Osteocyte (in vitro differentiated cells): ENCODE data around the gene SNX13. TPM values are rescaled to one million over a fixed set of nuclear protein-coding genes. Genes with fewer than 3 reads are reported as not detected.
A peak's percentile ranks its signal among the peaks of the same experiment; 100 is the strongest.

Source experiments
- DNase-seq: peaks from one replicate; pipeline ENCODE4 v3.0.0; 2021; ENCODE audit warnings: mixed read lengths; ENCODE audit not compliant: unreplicated experiment; ENCODE audit errors: extremely low spot score
- H3K27ac Mint-ChIP-seq: one replicate; pipeline ENCODE4 v1.8.0; 2021; ENCODE audit warnings: mild to moderate bottlenecking, mixed read lengths; ENCODE audit not compliant: unreplicated experiment
- H3K27me3 Mint-ChIP-seq: one replicate; pipeline ENCODE4 v1.8.0; 2021; ENCODE audit warnings: mixed read lengths; ENCODE audit not compliant: unreplicated experiment
- H3K36me3 Mint-ChIP-seq: one replicate; pipeline ENCODE4 v1.8.0; 2021; ENCODE audit warnings: mixed read lengths; ENCODE audit not compliant: unreplicated experiment
- H3K4me1 Mint-ChIP-seq: one replicate; pipeline ENCODE4 v1.8.0; 2021; ENCODE audit warnings: mixed read lengths; ENCODE audit not compliant: unreplicated experiment
- H3K4me3 Mint-ChIP-seq: one replicate; pipeline ENCODE4 v1.8.0; 2021; ENCODE audit warnings: mild to moderate bottlenecking, moderate library complexity, mixed read lengths; ENCODE audit not compliant: unreplicated experiment
- H3K9me3 Mint-ChIP-seq: one replicate; pipeline ENCODE4 v1.8.0; 2021; ENCODE audit warnings: mixed read lengths; ENCODE audit not compliant: unreplicated experiment
- total RNA-seq: library from RNA; stranded (reverse); gene quantifications from 2 replicates; pipeline ENCODE4 v1.2.1, GENCODE V29; 2021
- TF ChIP-seq, protein P1 (sequence below): fragments of 200-600 bp; sonication (generic); IDR thresholded peaks from 2 replicates; pipeline ENCODE4 v1.5.0; 2021; ENCODE audit warnings: antibody characterized with exemption, mild to moderate bottlenecking, moderate library complexity

The SNX13 gene
- total RNA-seq, 1 donor from 2014 or later, result 49.5 TPM

DNA sequence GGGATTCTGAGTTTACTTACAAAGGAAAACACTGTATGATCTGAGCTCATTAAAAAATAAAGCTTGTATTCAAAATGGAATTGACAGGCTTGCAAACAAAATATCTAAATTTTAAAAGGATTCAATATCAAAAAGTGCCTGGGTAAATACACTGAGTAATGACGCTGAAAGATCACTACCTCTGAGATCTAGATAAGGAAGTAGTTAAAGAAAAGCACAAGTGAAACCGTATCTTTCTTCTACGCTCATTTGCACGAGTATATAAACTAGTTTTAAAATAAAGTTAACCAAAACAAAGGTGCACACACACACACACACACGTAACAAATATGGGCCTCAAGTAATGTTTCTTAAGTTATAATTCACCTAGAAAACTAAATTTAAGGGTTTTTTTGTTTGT, 93.4 kb downstream of the SNX13 start:
- TF ChIP-seq, protein P1, sequence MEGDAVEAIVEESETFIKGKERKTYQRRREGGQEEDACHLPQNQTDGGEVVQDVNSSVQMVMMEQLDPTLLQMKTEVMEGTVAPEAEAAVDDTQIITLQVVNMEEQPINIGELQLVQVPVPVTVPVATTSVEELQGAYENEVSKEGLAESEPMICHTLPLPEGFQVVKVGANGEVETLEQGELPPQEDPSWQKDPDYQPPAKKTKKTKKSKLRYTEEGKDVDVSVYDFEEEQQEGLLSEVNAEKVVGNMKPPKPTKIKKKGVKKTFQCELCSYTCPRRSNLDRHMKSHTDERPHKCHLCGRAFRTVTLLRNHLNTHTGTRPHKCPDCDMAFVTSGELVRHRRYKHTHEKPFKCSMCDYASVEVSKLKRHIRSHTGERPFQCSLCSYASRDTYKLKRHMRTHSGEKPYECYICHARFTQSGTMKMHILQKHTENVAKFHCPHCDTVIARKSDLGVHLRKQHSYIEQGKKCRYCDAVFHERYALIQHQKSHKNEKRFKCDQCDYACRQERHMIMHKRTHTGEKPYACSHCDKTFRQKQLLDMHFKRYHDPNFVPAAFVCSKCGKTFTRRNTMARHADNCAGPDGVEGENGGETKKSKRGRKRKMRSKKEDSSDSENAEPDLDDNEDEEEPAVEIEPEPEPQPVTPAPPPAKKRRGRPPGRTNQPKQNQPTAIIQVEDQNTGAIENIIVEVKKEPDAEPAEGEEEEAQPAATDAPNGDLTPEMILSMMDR, result no peak
- H3K9me3 Mint-ChIP-seq, result peaks cover 33% of the 10 kb centered on the region
- H3K27me3 Mint-ChIP-seq, result no peaks in the 10 kb centered on the region
- H3K27ac Mint-ChIP-seq, result no peak overlapping the region
- H3K4me1 Mint-ChIP-seq, result peaks cover 15% of the 10 kb centered on the region
- no peak overlapping the region for H3K4me3 Mint-ChIP-seq
- peaks cover 68% of the 10 kb centered on the region for H3K36me3 Mint-ChIP-seq
- DNase-seq, result no peak

DNA sequence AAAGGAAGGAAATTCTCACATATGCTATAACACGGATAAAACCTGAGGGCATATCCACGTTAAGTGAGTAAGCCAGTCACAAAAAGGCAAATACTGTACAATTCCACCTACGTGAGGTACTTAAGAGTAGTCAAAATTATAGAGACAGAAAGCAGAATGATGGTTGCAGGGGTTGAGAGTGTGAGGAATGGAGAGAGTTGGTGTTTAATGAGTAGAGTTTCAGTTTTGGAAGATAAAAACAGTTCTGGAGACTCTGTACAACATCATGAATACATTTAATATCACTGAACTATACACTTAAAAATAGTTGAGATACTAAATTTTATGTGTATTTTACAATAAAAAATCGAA, 95.1 kb downstream of the SNX13 start:
- H3K4me1 Mint-ChIP-seq, result peaks cover 15% of the 10 kb centered on the region
- TF ChIP-seq, protein P1, result no peak
- H3K27me3 Mint-ChIP-seq, result no peaks in the 10 kb centered on the region
- H3K9me3 Mint-ChIP-seq, result peaks cover 38% of the 10 kb centered on the region
- no peak overlapping the region for H3K4me3 Mint-ChIP-seq
- peaks cover 65% of the 10 kb centered on the region for H3K36me3 Mint-ChIP-seq
- H3K27ac Mint-ChIP-seq, result no peak overlapping the region
- DNase-seq, result no peak

DNA sequence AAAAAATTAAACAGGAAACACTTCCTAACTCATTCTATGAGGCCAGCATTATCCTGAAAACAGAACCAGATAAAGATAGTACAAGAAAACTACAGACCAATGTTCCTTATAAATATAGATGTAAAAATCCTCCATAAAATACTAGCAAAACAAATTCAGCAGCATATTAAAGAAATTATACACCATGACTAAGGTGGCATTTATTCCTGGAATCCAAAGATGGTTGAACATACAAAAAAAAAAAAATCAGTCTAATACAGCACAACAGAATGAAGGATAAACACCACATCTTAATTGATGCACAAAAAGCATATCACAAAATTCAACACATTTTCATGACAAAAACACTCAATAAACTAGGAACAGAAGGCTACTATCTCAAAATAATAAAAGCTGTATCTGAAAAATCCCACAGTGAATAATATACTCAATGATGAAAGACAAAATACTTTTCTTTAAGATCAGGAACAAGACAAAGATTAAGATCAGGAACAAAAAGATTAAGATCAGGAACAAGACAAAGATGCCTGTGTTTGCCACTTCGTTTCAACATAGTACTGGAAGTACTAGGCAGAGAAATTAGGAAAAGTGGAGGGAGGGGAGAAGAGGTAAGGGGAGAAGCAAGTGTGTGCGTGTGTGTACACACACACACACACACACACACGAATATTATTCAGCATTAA, 95.6 kb downstream of the SNX13 start:
- Mint-ChIP-seq H3K27ac (no peak overlapping the region), H3K4me3 (no peak overlapping the region), H3K27me3 (no peaks in the 10 kb centered on the region), H3K36me3 (peaks cover 66% of the 10 kb centered on the region), H3K9me3 (peaks cover 38% of the 10 kb centered on the region), H3K4me1 (peaks cover 13% of the 10 kb centered on the region)
- TF ChIP-seq, protein P1, result no peak
- DNase-seq, result no peak

DNA sequence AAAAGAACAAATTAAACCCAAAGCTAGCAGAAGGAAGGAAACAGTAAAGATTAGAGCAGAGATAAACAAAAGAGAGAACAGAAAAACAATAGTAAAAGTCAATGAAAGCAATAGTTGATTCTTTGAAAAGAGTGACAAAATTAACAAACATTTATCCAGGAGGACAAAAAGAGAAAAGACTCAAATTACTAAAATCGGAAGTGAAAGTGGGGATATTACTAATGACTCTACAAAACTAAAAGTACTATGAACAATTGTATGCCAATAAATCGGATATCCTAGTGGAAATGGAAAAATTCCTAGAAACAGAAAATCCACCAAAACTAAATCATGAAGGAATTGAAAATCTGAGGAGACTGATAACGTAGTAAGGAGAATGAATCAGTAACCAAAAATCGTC, 96.3 kb downstream of the SNX13 start:
- Mint-ChIP-seq H3K4me3 (no peak overlapping the region), H3K4me1 (peaks cover 11% of the 10 kb centered on the region), H3K27me3 (no peaks in the 10 kb centered on the region), H3K27ac (no peak overlapping the region), H3K9me3 (peaks cover 35% of the 10 kb centered on the region), H3K36me3 (peaks cover 63% of the 10 kb centered on the region)
- TF ChIP-seq, protein P1, result no peak
- no peak for DNase-seq

DNA sequence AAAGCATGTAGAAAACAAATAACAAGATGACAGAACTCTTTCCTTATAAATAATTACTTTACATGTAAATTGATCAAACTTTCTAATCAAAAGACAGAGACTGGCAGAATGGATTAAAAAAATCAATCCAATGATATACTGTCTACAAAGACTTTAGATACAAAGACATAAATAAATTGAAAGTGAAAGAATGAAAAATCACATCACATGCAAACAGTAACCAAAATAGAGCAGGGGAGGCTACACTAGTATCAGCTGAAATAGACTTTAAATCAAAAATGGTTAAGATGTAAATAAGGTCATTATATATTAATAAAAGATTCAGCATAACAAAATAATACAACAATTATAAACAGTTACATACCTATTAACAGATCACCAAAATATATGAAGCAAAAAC, 97.3 kb downstream of the SNX13 start:
- TF ChIP-seq, protein P1, result no peak
- no peak for DNase-seq
- peaks cover 61% of the 10 kb centered on the region for H3K36me3 Mint-ChIP-seq
- peaks cover 11% of the 10 kb centered on the region for H3K4me1 Mint-ChIP-seq
- H3K27me3 Mint-ChIP-seq, result no peaks in the 10 kb centered on the region
- peak overlapping the region; percentile 6 for H3K27ac Mint-ChIP-seq
- H3K4me3 Mint-ChIP-seq, result no peak overlapping the region
- H3K9me3 Mint-ChIP-seq, result peaks cover 32% of the 10 kb centered on the region
